Activated T-cell treated with anti-CD3 and anti-CD28 coated beads, Interleukin-2, amount 50 U/mL, for 72 hours (primary cell): ENCODE data around the gene REC114. TPM values are rescaled to one million over a fixed set of nuclear protein-coding genes. Genes with fewer than 3 reads are reported as not detected.
"Not testable (repeated sequence)": the region's sequence is repeated elsewhere in the genome, so short reads cannot be mapped to it uniquely, and the experiment has no call there.

Source experiments
- ATAC-seq, 2 donors: fragments of 150-1000 bp; cut with Tn5 transposase; replicated peaks in 1 of 2; 2 replicates each; pipeline ENCODE4 v1.10.0; 2021; ENCODE audit warnings: moderate library complexity in 2 of 2, mild to moderate bottlenecking in 1 of 2
- DNase-seq, 2 donors: peaks; one replicate each; pipeline ENCODE4 v3.0.0; 2021 to 2022; ENCODE audit warnings: mixed read lengths in 1 of 2
- H3K27ac Mint-ChIP-seq: one replicate; pipeline ENCODE4 v1.8.0; 2022; ENCODE audit warnings: mild to moderate bottlenecking, moderate library complexity, mixed read lengths
- H3K27me3 Mint-ChIP-seq: one replicate; pipeline ENCODE4 v1.8.0; 2022; ENCODE audit warnings: low read depth, mixed read lengths
- H3K36me3 Mint-ChIP-seq, 2 donors: one replicate each; pipeline ENCODE4 v1.8.0; 2022; ENCODE audit warnings: mixed read lengths in 2 of 2, mild to moderate bottlenecking in 1 of 2; ENCODE audit not compliant: insufficient read depth in 2 of 2
- H3K4me1 Mint-ChIP-seq: one replicate; pipeline ENCODE4 v1.8.0; 2022; ENCODE audit warnings: low read depth, mixed read lengths
- H3K4me3 Mint-ChIP-seq, 2 donors: one replicate each; pipeline ENCODE4 v1.8.0; 2022; ENCODE audit warnings: mild to moderate bottlenecking in 2 of 2, mixed read lengths in 2 of 2, moderate library complexity in 2 of 2
- H3K9me3 Mint-ChIP-seq, 2 donors: one replicate each; pipeline ENCODE4 v1.8.0; 2022; ENCODE audit warnings: mixed read lengths in 2 of 2
- total RNA-seq, 2 donors: library from RNA; stranded (reverse); gene quantifications; one replicate each; pipeline ENCODE4 v1.2.3, GENCODE V29; 2022

Gene REC114
- total RNA-seq, 2 donors from 2014 or later, result not detected

- DNase-seq (no peak), ATAC-seq (no peak)
- Mint-ChIP-seq H3K9me3 (no peaks in the 10 kb centered on the region), H3K36me3 (no peaks in the 10 kb centered on the region), H3K4me1 (no peaks in the 10 kb centered on the region), H3K27me3 (peaks cover 32% of the 10 kb centered on the region), H3K27ac (no peak overlapping the region), H3K4me3 (no peak overlapping the region)
Observed at GRCh38 chr15:73474785-73475184, 31.8 kb downstream of the REC114 start.

DNA sequence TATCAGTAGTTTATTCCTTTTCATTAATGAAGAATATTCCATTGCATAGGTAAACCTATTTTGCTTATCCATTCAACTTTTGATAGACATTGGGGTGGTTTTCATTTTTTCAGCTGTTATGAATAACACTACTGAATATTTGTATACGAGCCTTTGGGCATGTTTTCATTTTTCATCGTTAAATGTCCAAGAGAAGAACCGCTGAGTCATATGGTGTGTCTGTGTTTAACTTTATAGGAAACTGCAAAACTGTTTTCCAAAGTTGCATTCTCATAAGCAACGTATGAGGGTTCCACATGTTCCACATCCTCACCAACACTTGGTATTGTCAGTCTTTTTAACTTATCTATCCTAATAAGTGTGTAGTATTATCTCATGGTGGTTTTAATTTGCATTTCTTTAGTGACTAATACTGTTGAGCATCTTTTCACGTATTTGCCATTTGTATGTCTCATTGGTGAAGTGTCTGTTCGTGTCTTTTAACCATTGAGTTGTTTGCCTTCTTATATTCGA is 33.8 kb downstream of the REC114 start:
- ATAC-seq (no peak), DNase-seq (no peak)
- no peak overlapping the region for H3K4me3 Mint-ChIP-seq
- H3K27me3 Mint-ChIP-seq, result peaks cover 18% of the 10 kb centered on the region
- H3K27ac Mint-ChIP-seq, result no peak overlapping the region
- H3K4me1 Mint-ChIP-seq, result no peaks in the 10 kb centered on the region
- no peaks in the 10 kb centered on the region for H3K36me3 Mint-ChIP-seq
- no peaks in the 10 kb centered on the region for H3K9me3 Mint-ChIP-seq

GRCh38 chr15:73480050-73480449 is 37.1 kb downstream of the REC114 start:
- DNase-seq (no peak), ATAC-seq (no peak)
- Mint-ChIP-seq H3K27me3 (peaks cover 11% of the 10 kb centered on the region), H3K4me3 (no peak overlapping the region), H3K9me3 (peaks cover 0 to 2% of the 10 kb centered on the region in 2 donors), H3K4me1 (no peaks in the 10 kb centered on the region), H3K27ac (no peak overlapping the region), H3K36me3 (no peaks in the 10 kb centered on the region)

DNA sequence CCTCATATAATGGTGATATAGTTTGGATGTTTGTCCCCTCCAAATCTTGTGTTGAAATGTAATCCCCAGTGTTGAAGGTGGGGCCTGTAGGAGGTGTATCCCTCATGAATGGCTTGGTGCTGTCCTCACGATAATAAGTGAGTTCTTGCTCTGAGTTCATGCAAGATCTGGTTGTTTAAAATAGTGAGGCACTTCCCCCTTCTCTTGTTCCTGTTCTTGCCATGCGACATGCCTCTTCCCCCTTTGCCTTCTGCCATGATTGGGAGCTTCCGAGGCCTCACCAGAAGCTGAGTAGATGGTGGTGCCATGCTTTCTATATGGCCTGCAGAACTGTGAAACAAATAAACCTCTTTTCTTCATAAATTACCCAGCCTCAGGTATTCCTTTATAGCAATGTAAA is 39.2 kb downstream of the REC114 start:
- DNase-seq (no peak), ATAC-seq (no peak)
- H3K4me1 Mint-ChIP-seq, result no peaks in the 10 kb centered on the region
- H3K27me3 Mint-ChIP-seq, result peaks cover 11% of the 10 kb centered on the region
- no peak overlapping the region for H3K27ac Mint-ChIP-seq
- no peaks in the 10 kb centered on the region for H3K36me3 Mint-ChIP-seq
- no peak overlapping the region for H3K4me3 Mint-ChIP-seq
- peaks cover 0 to 2% of the 10 kb centered on the region in 2 donors for H3K9me3 Mint-ChIP-seq

DNA sequence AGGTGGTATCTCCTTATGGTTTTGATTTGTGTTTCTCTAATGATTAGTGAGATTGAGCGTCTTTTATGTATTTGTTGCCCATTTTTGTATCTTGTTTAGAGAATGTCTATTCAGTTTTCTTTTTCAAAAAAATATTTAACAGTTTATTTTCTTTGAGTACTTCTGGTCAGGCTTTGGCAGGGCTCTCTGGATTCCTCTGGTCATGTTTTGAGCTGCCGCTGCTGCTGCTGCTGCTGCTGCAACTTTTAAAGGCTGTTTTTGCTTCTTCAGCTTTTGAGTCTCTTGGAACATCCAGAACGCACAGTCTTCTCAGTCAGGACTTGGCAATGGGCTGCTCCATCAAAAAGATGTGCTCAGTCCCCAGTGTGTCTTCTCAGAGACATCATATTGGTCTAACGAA is 40.1 kb downstream of the REC114 start:
- no peak for DNase-seq
- no peak for ATAC-seq
- Mint-ChIP-seq H3K4me1 (no peaks in the 10 kb centered on the region), H3K27me3 (peaks cover 11% of the 10 kb centered on the region), H3K27ac (no peak overlapping the region), H3K4me3 (no peak overlapping the region), H3K9me3 (peaks cover 0 to 2% of the 10 kb centered on the region in 2 donors), H3K36me3 (no peaks in the 10 kb centered on the region)

GRCh38 chr15:73485372-73485771 is 42.4 kb downstream of the REC114 start:
- H3K9me3 Mint-ChIP-seq, result peaks cover 0 to 2% of the 10 kb centered on the region in 2 donors
- H3K27me3 Mint-ChIP-seq, result no peaks in the 10 kb centered on the region
- H3K4me1 Mint-ChIP-seq, result no peaks in the 10 kb centered on the region
- DNase-seq (no peak), ATAC-seq (no peak)
- no peaks in the 10 kb centered on the region for H3K36me3 Mint-ChIP-seq
- H3K4me3 Mint-ChIP-seq, result no peak overlapping the region
- no peak overlapping the region for H3K27ac Mint-ChIP-seq

DNA sequence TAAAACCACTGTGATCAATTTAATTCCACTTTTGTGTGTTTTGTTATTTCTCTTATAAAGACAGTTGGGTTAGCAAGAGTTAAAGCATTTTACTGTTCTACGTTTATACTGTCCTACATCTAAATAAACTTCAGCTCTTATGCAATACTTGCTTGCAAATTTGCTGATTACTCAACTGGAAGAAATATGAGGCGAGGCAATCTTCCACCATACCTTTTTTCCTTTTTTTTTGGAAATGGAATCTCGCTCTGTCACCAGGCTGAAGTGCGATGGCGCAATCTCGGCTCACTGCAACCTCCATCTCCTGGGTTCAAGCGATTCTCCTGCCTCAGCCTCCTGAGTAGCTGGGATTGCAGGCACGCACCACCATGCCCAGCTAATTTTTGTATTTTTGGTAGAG is 42.9 kb downstream of the REC114 start:
- not testable (repeated sequence) for H3K9me3 Mint-ChIP-seq, H3K36me3 Mint-ChIP-seq, H3K4me1 Mint-ChIP-seq, H3K4me3 Mint-ChIP-seq, ATAC-seq, DNase-seq, H3K27me3 Mint-ChIP-seq, H3K27ac Mint-ChIP-seq

- Mint-ChIP-seq H3K27me3 (peaks cover 5% of the 10 kb centered on the region), H3K36me3 (no peaks in the 10 kb centered on the region), H3K4me1 (no peaks in the 10 kb centered on the region), H3K4me3 (no peak overlapping the region), H3K27ac (no peak overlapping the region), H3K9me3 (no peaks in the 10 kb centered on the region)
- DNase-seq (no peak), ATAC-seq (no peak)
Observed at GRCh38 chr15:73488698-73489097, 45.7 kb downstream of the REC114 start.

DNA sequence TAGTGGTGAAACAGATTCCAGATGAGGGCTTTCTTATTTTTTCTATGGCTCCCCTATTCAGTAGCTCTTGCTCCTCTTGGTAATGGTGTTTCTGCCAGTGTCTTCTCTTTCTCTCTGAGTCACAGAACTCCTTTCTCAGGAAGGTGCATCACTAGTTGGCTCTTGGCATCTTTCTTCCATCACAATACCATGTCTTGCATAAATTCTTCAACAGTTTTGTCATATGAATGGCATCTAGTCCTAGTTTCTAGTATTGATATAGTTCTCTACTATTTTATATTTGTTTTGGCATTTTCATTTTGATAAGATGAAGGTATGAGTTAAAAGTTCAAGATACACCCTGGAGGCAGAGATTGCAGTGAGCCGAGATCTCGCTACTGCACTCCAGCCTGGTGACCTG is 51.0 kb downstream of the REC114 start:
- Mint-ChIP-seq H3K36me3 (no peaks in the 10 kb centered on the region), H3K27me3 (peaks cover 11% of the 10 kb centered on the region), H3K27ac (no peak overlapping the region), H3K4me1 (no peaks in the 10 kb centered on the region), H3K4me3 (no peak overlapping the region), H3K9me3 (no peaks in the 10 kb centered on the region)
- ATAC-seq (no peak), DNase-seq (no peak)

DNA sequence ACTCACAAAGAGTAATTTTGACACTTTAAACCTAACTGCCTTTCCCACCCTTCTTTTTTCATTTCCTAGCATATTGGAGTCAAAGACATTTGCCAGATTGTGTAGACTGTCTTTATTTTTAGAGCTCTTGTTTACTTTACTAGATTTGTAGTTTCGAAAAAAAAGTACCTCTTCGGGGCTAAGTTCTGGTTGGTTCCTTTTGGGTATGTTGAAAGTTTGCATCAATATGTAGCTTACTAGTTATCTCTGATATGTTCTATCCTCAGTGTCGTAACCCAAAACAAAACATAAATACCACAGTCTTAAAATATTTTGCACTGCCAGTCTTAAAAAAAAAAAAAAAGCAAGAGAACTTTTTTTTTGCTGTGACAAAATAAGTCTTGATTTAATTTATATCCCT is 52.2 kb downstream of the REC114 start:
- H3K36me3 Mint-ChIP-seq, result no peaks in the 10 kb centered on the region
- DNase-seq, result no peak
- no peaks in the 10 kb centered on the region for H3K4me1 Mint-ChIP-seq
- H3K27me3 Mint-ChIP-seq, result peaks cover 11% of the 10 kb centered on the region
- no peak for ATAC-seq
- H3K9me3 Mint-ChIP-seq, result no peaks in the 10 kb centered on the region
- H3K4me3 Mint-ChIP-seq, result no peak overlapping the region
- H3K27ac Mint-ChIP-seq, result no peak overlapping the region

- no peaks in the 10 kb centered on the region for H3K36me3 Mint-ChIP-seq
- H3K9me3 Mint-ChIP-seq, result no peaks in the 10 kb centered on the region
- H3K27ac Mint-ChIP-seq, result no peak overlapping the region
- no peaks in the 10 kb centered on the region for H3K4me1 Mint-ChIP-seq
- DNase-seq, result no peak
- ATAC-seq, result no peak
- no peak overlapping the region for H3K4me3 Mint-ChIP-seq
- H3K27me3 Mint-ChIP-seq, result peaks cover 11% of the 10 kb centered on the region
Observed at GRCh38 chr15:73500696-73501095, 57.7 kb downstream of the REC114 start.

GRCh38 chr15:73504885-73505284 is 61.9 kb downstream of the REC114 start:
- ATAC-seq, result no peak
- no peaks in the 10 kb centered on the region for H3K36me3 Mint-ChIP-seq
- no peak overlapping the region for H3K27ac Mint-ChIP-seq
- no peak overlapping the region for H3K4me3 Mint-ChIP-seq
- H3K9me3 Mint-ChIP-seq, result no peaks in the 10 kb centered on the region
- no peak for DNase-seq
- H3K4me1 Mint-ChIP-seq, result no peaks in the 10 kb centered on the region
- H3K27me3 Mint-ChIP-seq, result peaks cover 5% of the 10 kb centered on the region

DNA sequence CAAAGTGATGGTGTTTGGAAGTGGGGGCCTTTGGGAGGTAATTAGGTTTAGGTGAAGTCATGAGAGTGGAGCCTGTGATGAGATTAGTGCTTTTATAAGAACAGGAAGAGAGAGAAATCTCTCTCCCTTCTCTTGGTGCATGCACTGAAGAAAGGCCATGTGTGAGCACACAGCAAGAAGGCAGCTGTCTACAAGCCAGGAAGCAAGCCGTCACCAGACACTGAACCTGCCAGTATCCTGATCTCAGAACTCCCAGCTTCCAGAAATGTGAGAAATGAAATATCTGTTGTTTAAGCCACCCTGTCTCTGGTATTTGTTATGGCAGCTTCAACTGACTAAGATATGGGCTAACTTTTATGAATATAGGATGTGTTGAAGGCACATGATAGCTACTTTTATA is 72.6 kb downstream of the REC114 start:
- Mint-ChIP-seq H3K4me1 (no peaks in the 10 kb centered on the region), H3K27me3 (no peaks in the 10 kb centered on the region), H3K27ac (no peak overlapping the region), H3K9me3 (no peaks in the 10 kb centered on the region), H3K4me3 (no peak overlapping the region), H3K36me3 (peaks cover 0 to 2% of the 10 kb centered on the region in 2 donors)
- DNase-seq, result no peak
- no peak for ATAC-seq

- Mint-ChIP-seq H3K4me1 (no peaks in the 10 kb centered on the region), H3K9me3 (no peaks in the 10 kb centered on the region), H3K27ac (peak overlapping the region; percentile 55), H3K27me3 (no peaks in the 10 kb centered on the region), H3K36me3 (peaks cover 0 to 2% of the 10 kb centered on the region in 2 donors), H3K4me3 (no peak overlapping the region)
- ATAC-seq (no peak), DNase-seq (no peak)
Observed at GRCh38 chr15:73517566-73517965, 74.6 kb downstream of the REC114 start.
